HG03139 (cell line): ENCODE data around the gene STRC.
"Not testable (repeated sequence)": the region's sequence is repeated elsewhere in the genome, so short reads cannot be mapped to it uniquely, and the experiment has no call there.

Experiments used
- ATAC-seq: cut with Tn5 transposase; IDR thresholded peaks from one replicate; pipeline ENCODE4 v1.9.1; 2021; ENCODE audit not compliant: unreplicated experiment

STRC gene

GRCh38 chr15:43566615-43567014, 52.0 kb downstream of the STRC start:
- ATAC-seq = not testable (repeated sequence)

GRCh38 chr15:43563793-43564192, 54.8 kb downstream of the STRC start:
- not testable (repeated sequence) for ATAC-seq

- ATAC-seq = not testable (repeated sequence)
These were observed 55.8 kb downstream of the STRC start for GRCh38 chr15:43562753-43563152.

- no peak for ATAC-seq
These were observed 65.6 kb downstream of the STRC start for GRCh38 chr15:43552986-43553385.

- ATAC-seq = no peak
These were observed 66.3 kb downstream of the STRC start for GRCh38 chr15:43552256-43552655.

- ATAC-seq = no peak
These were observed 67.9 kb downstream of the STRC start for GRCh38 chr15:43550527-43551363.
